A549 (cell line): Measurements from ENCODE around the gene UBAC2.

ENCODE experiments used
- CBX8 ChIP-seq: fragments of 200-600 bp; sonication (generic); IDR thresholded peaks from 2 replicates; pipeline ENCODE4 v1.6.1; 2016
- RAD21 ChIP-seq, 2 experiments: fragments of >200 bp in 1 of 2; sonication (Bioruptor Twin) in 1 of 2; formaldehyde crosslinking in 1 of 2; IDR thresholded peaks in 1 of 2; conservative IDR thresholded peaks in 1 of 2; 2 replicates in 1 of 2; 3 replicates in 1 of 2; pipeline ENCODE4 v1.6.1; 2012 to 2018; ENCODE audit warnings: inconsistent platforms in 1 of 2
- RCOR1 ChIP-seq: fragments of 150-350 bp; IDR thresholded peaks from 2 replicates; pipeline ENCODE4 v1.6.1; 2014; ENCODE audit warnings: antibody characterized with exemption, low read length, low read depth
- TF ChIP-seq, protein P1 (sequence below): fragments of 150-350 bp; IDR thresholded peaks from 2 replicates; pipeline ENCODE4 v1.6.1; 2014; ENCODE audit warnings: low read depth, mild to moderate bottlenecking, low read length
- TF ChIP-seq, protein P2 (sequence below): fragments of >200 bp; sonication (Bioruptor Twin); formaldehyde crosslinking; IDR thresholded peaks from 3 replicates; pipeline ENCODE4 v1.5.1; 2016
- TF ChIP-seq, protein P3 (sequence below): fragments of >200 bp; sonication (Bioruptor Twin); formaldehyde crosslinking; IDR thresholded peaks from 3 replicates; pipeline ENCODE4 v1.6.1; 2016

DNA sequence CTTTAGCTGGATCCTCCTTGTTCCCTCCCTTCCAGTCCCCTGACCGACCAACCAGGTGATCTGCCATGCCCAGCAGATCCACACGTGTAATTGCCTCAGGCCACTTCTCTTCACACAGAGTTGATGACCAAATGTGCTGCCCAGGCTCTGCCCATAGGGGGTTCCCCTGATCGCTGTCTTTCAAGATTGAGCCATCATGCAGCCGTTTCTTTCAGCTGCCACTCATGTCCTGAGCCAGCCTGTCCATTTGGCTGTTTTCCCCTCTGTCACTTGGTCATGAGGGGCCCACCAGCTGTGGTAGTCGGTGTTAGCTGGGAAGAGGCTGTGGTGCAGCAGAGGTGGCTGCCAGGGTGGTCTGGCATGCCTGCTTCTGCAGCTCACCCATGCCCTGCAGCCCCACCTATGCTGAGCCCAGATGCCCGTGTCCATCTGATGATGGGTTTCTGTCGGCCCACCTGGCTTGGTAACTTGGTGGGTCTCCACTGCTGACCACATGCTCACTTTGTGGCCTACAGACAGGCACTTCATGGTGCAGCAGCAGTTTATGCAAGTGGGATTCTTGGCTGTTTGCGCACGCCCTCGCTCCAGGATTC lies 142.2 kb downstream of the UBAC2 start:
- TF ChIP-seq, protein P1, sequence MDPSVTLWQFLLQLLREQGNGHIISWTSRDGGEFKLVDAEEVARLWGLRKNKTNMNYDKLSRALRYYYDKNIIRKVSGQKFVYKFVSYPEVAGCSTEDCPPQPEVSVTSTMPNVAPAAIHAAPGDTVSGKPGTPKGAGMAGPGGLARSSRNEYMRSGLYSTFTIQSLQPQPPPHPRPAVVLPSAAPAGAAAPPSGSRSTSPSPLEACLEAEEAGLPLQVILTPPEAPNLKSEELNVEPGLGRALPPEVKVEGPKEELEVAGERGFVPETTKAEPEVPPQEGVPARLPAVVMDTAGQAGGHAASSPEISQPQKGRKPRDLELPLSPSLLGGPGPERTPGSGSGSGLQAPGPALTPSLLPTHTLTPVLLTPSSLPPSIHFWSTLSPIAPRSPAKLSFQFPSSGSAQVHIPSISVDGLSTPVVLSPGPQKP, result no peak
- TF ChIP-seq, protein P2, sequence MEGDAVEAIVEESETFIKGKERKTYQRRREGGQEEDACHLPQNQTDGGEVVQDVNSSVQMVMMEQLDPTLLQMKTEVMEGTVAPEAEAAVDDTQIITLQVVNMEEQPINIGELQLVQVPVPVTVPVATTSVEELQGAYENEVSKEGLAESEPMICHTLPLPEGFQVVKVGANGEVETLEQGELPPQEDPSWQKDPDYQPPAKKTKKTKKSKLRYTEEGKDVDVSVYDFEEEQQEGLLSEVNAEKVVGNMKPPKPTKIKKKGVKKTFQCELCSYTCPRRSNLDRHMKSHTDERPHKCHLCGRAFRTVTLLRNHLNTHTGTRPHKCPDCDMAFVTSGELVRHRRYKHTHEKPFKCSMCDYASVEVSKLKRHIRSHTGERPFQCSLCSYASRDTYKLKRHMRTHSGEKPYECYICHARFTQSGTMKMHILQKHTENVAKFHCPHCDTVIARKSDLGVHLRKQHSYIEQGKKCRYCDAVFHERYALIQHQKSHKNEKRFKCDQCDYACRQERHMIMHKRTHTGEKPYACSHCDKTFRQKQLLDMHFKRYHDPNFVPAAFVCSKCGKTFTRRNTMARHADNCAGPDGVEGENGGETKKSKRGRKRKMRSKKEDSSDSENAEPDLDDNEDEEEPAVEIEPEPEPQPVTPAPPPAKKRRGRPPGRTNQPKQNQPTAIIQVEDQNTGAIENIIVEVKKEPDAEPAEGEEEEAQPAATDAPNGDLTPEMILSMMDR, result no peak
- TF ChIP-seq CBX8 (no peak), RCOR1 (no peak), RAD21 (conservative IDR thresholded peaks at IDR 0.05 in 1 of 2, IDR thresholded peaks at IDR 0.05 in 1 of 2) (no peak)
- TF ChIP-seq, protein P3, sequence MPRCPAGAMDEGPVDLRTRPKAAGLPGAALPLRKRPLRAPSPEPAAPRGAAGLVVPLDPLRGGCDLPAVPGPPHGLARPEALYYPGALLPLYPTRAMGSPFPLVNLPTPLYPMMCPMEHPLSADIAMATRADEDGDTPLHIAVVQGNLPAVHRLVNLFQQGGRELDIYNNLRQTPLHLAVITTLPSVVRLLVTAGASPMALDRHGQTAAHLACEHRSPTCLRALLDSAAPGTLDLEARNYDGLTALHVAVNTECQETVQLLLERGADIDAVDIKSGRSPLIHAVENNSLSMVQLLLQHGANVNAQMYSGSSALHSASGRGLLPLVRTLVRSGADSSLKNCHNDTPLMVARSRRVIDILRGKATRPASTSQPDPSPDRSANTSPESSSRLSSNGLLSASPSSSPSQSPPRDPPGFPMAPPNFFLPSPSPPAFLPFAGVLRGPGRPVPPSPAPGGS, result no peak
